Measurements from ENCODE around the gene IKZF3. TPM values are rescaled to one million over a fixed set of nuclear protein-coding genes. Genes with fewer than 3 reads are reported as not detected.

Gene IKZF3
- total RNA-seq, 1 donor from 2014 or later: 220 TPM

GRCh38 chr17:39709319-39709997 is 154.7 kb downstream of the IKZF3 start:
- ChIA-PET POLR2A (no interaction called here), CTCF (interaction anchor here (0.5 kb wide), 1 partner anchor 253 kb away, joined by 3 read pairs; no protein-coding TSS in a partner anchor)
- Mint-ChIP-seq H3K4me3 (no peak overlapping the region), H3K27me3 (no peaks in the 10 kb centered on the region), H3K36me3 (ENCODE audit: low read depth) (no peaks in the 10 kb centered on the region), H3K9me3 (no peaks in the 10 kb centered on the region), H3K4me1 (peaks cover 13% of the 10 kb centered on the region), H3K27ac (no peak overlapping the region)
- ATAC-seq (ENCODE audit: low read depth) (no peak), DNase-seq (no peak)
- intact Hi-C loops (cut with micrococcal nuclease): no loop called here
- TF ChIP-seq CTCF (IDR thresholded peaks at IDR 0.05): no peak

Other genes starting within 250 kb of the IKZF3 start
- not detected in 2 replicates for gene PPP1R1B, start 237.4 kb downstream of the IKZF3 start, total RNA-seq
- gene STARD3, start 227.2 kb downstream of the IKZF3 start, total RNA-seq: 51.8 and 58.2 TPM in 2 replicates
- gene TCAP, start 199.0 kb downstream of the IKZF3 start, total RNA-seq: 2.1 and 2.3 TPM in 2 replicates
- not detected in 2 replicates for gene PNMT, start 195.9 kb downstream of the IKZF3 start, total RNA-seq
- gene PGAP3, start 176.3 kb downstream of the IKZF3 start, total RNA-seq: 19.0 and 24.0 TPM in 2 replicates
- 4.4 and 7.1 TPM in 2 replicates for gene ERBB2, start 164.2 kb downstream of the IKZF3 start, total RNA-seq
- 42.2 and 45.7 TPM in 2 replicates for gene MIEN1, start 133.8 kb downstream of the IKZF3 start, total RNA-seq
- 0.44 TPM in 1 of 2 replicates, not detected in the other for gene GRB7, start 126.4 kb downstream of the IKZF3 start, total RNA-seq
- 1.2 and 1.6 TPM in 2 replicates for gene ZPBP2, start 3.9 kb upstream of the IKZF3 start, total RNA-seq
- 10.3 and 11.7 TPM in 2 replicates for gene GSDMB, start 54.3 kb upstream of the IKZF3 start, total RNA-seq
- gene ORMDL3, start 63.3 kb upstream of the IKZF3 start, total RNA-seq: 38.5 and 49.1 TPM in 2 replicates
- gene LRRC3C, start 63.4 kb upstream of the IKZF3 start, total RNA-seq: not detected in 2 replicates
- not detected in 2 replicates for gene GSDMA, start 98.7 kb upstream of the IKZF3 start, total RNA-seq
- gene PSMD3, start 116.5 kb upstream of the IKZF3 start, total RNA-seq: 115 and 127 TPM in 2 replicates
- gene CSF3, start 151.1 kb upstream of the IKZF3 start, total RNA-seq: not detected in 2 replicates
- 110 and 127 TPM in 2 replicates for gene MED24, start 190.1 kb upstream of the IKZF3 start, total RNA-seq
- gene THRA, start 198.7 kb upstream of the IKZF3 start, total RNA-seq: 5.4 and 5.9 TPM in 2 replicates
- 5.5 and 6.1 TPM in 2 replicates for gene NR1D1, start 236.3 kb upstream of the IKZF3 start, total RNA-seq

All from activated B cell treated with CpG ODN at 0.5 μM for 24 hours (primary cell).